OCI-LY1 (cell line): ENCODE results near the gene DPF1.

Source experiments
- EZH2 ChIP-seq: fragments of 200-600 bp; sonication (generic), shearing (Covaris generic); IDR thresholded peaks from 2 replicates; pipeline ENCODE4 v1.8.0; 2017; ENCODE audit warnings: borderline replicate concordance, mixed run types, mild to moderate bottlenecking, antibody characterized with exemption, low read length, moderate library complexity, mixed read lengths
- TF ChIP-seq, protein P1 (sequence below): fragments of 200-600 bp; sonication (generic), shearing (Covaris generic); IDR thresholded peaks from 2 replicates; pipeline ENCODE4 v1.5.1; 2017; ENCODE audit warnings: mild to moderate bottlenecking, antibody characterized with exemption, low read length, moderate library complexity, mixed read lengths

DNA sequence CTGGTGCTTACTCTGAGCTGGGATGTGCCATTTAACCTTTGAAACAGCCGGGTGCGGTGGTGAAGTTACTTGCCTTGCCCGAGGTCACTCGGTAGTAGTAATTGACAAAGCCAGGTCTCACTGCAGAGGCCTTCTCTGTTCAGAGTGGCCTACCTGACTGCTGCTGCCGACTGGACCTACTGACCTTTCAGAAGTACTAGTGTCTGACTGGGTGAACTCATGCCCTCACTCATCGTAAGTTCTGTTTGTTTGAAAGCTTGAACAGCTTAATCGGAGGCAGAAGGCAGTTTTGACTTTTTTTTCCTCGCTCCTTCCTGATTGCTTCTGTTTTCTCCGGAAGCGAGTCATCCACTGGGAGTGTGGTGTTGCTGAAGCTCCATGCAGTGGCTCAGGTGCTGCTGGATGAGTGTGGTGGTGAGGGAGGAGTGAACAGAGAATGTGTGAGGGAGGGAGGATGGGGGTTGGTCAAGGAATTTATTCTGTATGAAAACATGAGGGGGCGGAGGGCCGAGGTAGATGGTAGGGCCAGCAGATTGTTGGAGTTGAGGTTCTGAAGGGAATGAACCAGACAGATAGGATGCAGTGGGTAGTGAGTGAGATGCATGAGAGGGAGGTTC is 43.1 kb upstream of the DPF1 start:
- TF ChIP-seq, protein P1, sequence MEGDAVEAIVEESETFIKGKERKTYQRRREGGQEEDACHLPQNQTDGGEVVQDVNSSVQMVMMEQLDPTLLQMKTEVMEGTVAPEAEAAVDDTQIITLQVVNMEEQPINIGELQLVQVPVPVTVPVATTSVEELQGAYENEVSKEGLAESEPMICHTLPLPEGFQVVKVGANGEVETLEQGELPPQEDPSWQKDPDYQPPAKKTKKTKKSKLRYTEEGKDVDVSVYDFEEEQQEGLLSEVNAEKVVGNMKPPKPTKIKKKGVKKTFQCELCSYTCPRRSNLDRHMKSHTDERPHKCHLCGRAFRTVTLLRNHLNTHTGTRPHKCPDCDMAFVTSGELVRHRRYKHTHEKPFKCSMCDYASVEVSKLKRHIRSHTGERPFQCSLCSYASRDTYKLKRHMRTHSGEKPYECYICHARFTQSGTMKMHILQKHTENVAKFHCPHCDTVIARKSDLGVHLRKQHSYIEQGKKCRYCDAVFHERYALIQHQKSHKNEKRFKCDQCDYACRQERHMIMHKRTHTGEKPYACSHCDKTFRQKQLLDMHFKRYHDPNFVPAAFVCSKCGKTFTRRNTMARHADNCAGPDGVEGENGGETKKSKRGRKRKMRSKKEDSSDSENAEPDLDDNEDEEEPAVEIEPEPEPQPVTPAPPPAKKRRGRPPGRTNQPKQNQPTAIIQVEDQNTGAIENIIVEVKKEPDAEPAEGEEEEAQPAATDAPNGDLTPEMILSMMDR, result no peak
- no peak for TF ChIP-seq EZH2
